GM19238 (cell line): ENCODE measurements around the gene LAMB1.
"Not testable (repeated sequence)": the region's sequence is repeated elsewhere in the genome, so short reads cannot be mapped to it uniquely, and the experiment has no call there.

Experiments used
- DNase-seq: peaks from one replicate; pipeline ENCODE4 v3.0.0; 2011; ENCODE audit warnings: low spot score; ENCODE audit not compliant: insufficient read length

LAMB1 gene

DNA sequence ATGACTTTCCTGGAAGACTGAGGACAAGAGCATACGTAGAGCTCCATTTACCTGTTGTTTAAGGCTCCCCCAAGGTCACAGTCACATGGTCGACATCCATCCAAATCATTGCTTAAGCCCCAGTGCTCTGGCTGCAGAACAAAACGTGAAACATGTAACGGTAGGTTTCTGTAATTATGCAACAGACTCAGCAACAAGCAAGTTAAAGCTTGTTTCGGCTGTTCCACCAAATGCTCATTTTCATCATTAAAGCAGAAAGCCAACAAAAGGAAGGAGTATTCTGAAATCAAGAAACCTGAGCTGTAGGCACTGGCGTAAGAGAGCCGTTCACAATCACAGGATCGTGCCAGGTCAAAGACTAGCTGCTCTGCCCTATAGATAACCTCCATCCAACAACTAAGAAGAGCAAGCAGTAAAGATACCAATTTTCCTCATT lies 30.0 kb downstream of the LAMB1 start:
- DNase-seq = no peak

GRCh38 chr7:107972075-107972482 lies 30.9 kb downstream of the LAMB1 start:
- DNase-seq = no peak

DNA sequence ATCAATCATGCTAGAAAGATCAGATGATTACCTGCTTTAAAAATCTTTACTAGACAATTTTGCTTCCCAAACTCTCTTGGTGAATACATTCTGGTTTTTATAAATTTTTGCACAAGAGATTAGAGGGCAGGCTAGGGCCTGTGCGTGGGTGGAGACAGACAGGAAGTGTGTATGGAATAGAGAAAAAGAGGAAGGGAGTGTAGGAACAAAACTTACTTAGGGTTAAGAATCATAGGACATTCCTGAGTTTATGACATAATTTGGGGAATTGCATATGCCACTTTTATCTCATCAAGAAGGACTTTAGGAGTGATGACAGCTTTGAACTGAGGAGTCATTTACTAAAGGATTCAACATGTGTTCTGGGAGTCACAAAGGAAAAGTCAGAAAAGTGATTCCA lies 31.3 kb downstream of the LAMB1 start:
- DNase-seq = no peak

GRCh38 chr7:107971100-107971499 lies 31.9 kb downstream of the LAMB1 start:
- no peak for DNase-seq

DNA sequence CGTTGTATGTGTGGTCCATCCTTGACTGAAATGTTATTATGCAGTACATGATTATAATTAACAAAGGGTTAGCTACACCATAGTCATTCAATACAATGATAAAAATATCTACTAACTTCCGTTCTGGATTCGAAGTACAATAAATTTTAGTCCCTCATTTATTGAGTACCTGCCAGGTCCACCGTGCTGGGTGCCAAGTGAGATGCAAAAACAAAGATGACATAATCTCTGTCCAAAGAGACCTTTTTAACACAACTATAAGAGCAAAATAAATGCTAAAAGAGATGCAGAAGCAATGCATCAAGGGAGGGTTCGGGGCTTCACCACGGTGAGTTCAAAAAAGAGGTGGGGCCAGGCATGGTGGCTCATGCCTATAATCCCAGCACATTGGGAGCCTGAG lies 33.1 kb downstream of the LAMB1 start:
- DNase-seq = no peak

GRCh38 chr7:107968449-107968848 lies 34.5 kb downstream of the LAMB1 start:
- no peak for DNase-seq

DNA sequence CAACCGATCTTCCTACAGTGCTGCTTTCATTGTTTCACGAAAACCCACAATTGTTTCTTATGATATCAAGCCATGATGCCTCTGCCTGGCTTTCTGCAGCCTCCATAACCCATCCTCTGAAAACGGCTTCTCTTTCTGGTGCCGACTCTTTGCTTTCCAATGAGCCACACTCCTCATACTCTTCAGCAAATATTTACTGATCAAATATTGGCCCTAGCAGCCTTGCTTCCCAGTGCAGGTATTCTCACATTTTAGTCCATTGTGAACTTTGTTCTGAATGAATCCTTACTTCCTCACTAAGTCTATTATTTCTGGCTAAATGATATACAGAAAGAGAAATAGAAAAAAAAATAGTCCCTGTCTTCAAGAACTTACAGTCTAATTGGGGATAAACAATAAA lies 35.5 kb downstream of the LAMB1 start:
- DNase-seq = no peak

- DNase-seq = no peak
These were observed 36.2 kb downstream of the LAMB1 start for GRCh38 chr7:107966711-107967110.

DNA sequence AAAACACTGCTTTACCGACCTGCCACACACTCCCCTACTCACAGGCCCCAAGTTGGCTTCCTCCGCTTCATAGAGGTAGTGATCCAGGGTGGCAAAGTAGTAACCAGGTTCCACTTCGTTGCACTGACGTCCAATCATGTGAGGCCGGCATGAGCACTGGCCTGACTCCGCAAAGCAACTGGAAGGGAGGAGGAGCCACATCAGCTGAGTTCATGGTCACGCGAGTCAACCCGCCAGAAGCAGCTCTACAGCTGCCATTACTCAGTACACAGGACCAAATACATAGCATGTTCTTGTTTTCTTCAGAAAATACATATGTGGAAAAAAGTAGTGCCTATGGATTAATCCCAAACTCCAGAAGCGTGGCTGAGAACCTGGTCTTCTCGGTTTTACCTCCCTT lies 38.5 kb downstream of the LAMB1 start:
- DNase-seq = no peak

GRCh38 chr7:107962817-107963216 lies 40.1 kb downstream of the LAMB1 start:
- no peak for DNase-seq

GRCh38 chr7:107961405-107961804 lies 41.6 kb downstream of the LAMB1 start:
- DNase-seq = no peak

DNA sequence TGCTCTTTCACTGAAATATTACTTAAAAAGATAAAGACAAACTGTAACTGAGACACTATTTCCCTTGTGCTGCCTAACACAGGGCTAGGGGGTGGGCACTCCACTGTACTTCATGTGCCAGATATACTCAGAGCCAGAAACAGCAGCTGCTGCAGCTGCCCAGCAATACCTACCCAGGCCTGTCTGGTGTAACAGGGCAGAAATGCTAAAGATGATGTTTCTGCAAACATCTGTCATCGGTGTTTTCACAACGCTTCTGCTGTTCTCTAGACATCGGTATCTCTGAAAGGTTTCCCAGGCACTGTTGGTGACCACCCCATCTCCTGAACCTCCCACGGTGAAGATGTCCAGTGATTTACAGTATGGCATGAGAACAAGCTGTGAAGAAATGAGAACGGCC lies 42.7 kb downstream of the LAMB1 start:
- no peak for DNase-seq

DNA sequence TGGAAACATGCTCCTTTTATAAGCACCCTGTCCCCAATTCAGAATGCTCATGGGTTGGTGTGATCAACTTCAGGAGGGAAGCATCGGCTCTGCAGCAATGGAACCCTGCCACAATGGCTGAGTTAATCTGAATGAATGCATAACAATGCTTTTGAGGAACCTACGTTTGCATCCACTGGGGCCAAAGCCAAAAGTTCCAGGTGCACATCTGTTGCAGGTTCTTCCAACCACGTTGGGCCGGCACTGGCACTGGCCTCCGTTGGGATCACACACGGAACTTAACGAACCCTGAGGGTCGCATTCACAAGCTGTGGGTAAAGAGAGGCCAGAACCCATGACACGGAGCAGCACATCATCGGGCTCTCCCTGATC lies 43.4 kb downstream of the LAMB1 start:
- DNase-seq = no peak

DNA sequence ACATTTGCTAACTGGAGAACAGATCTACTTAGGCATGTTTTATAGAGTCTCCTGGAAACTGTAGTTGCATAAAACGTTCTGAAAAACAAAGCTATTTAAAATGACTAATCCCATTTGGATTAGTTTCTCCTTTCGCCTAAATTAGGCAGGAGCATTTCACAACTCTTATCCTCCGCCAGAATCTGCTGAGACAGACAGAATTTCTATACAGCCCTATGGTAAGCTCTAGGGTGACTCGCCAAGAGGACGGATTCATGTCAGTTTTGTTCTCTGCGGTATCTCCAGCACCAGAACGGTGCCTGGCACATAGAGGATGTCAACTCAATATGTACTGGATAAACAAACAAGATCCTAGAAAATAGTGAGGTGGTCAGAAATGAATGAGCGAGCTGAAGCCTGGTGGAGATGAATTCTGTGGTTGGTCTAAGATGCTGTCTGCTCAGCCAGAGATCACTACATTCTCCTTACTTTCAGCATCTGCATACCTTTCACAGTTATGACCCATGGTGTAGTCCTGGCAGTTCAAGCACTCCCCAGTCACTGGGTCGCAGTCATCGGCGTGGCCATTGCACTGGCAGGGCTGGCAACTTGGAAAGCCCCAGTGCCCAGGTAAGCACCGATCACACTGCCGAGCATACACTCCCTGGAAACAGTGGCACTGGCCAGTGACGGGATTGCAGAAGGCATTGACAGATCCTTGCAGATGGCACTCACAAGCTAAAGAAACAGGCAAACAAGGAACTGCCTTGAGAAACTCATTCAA lies 44.0 kb downstream of the LAMB1 start:
- DNase-seq = no peak

DNA sequence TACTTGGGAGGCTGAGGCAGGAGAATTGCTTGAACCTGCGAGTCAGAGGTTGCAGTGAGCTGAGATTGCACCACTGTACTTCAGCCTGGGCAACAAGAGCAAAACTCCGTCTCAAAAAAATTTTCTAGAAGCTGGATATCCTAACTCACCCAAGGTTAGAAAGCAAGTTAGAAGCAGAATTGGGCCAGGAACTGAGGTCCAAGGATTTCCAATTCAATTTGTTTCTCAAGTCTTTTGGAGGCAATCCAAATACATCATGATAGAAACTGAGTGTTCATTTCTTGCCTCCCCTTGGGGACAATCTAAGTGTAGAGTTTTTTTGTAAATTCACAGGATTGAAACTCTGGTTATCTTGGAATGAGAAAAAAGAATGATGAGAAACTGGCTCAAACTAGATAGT lies 45.5 kb downstream of the LAMB1 start:
- DNase-seq = no peak

DNA sequence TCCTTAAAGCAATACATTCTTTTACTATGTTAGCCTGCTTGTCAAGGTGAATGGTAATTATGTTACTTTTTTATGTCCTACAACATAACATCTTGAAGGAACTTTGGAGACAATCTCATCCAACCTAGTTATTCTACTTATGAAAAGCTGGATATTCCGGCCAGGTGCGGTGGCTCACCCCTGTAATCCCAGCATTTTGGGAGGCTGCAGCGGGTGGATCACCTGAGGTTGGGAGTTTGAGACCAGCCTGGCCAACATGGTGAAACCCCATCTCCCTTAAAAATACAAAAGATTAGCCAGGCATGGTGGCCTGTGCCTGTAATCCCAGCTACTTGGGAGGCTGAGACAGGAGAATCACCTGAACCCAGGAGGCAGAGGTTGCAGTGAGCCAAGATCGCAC lies 46.0 kb downstream of the LAMB1 start:
- not testable (repeated sequence) for DNase-seq

- no peak for DNase-seq
These were observed 47.6 kb downstream of the LAMB1 start for GRCh38 chr7:107955394-107955793.

DNA sequence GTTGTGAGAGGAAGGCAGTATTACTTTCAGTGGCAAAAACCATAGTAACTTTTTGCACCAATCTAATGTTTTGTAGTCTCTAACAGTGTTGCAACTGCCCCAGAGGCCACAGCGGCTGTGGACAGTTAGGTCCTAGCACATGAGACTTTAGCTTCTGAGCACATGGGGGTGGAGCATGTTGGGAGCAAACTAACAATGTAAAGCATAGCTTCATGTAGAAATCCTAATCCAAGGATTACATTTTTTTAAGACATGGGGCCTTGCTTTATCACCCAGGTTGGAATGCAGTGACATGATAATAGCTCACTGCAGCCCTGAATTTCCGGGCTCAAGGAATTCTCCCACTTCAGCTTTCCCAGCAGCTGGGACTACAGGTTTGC lies 49.0 kb downstream of the LAMB1 start:
- no peak for DNase-seq

GRCh38 chr7:107953265-107953923 lies 49.6 kb downstream of the LAMB1 start:
- DNase-seq = no peak

GRCh38 chr7:107951896-107952295 lies 51.1 kb downstream of the LAMB1 start:
- DNase-seq = no peak

DNA sequence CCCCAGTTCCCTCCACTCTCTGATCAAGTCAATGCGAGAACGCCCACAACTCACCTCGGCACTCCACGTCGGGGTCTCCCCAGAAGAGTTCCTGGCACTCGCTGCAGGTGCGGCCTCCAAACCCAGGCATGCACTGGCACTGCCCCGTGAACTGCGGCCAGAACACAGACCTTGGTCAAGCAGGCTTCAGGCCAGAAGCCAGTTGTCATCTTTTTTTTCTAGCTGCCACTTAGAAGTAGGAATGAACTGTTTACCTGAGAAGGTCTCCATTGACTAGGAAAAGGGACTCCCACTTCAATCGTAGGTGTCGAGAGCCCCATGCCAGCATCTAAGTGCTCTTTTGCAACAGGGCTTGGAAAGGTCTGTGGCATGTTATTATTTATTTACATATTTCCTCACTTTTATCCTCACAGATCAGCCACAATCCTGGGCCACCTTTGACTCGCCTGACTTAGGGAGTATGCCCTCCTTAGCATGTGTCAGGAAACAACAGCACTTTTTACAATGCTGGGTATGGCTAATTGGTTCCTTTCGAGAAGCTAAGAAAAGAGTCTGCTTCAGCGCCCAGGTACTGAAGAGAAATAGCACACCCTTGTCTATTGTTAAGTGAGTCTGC lies 51.7 kb downstream of the LAMB1 start:
- no peak for DNase-seq

GRCh38 chr7:107949443-107949935 lies 53.5 kb downstream of the LAMB1 start:
- DNase-seq = no peak
